NB4 (cell line): ENCODE data around the gene SMYD3.

Experiments used
- MYC ChIP-seq: IDR thresholded peaks from 2 replicates; pipeline ENCODE4 v1.6.1; 2011; ENCODE audit warnings: low read depth, low read length
- POLR2A ChIP-seq: IDR thresholded peaks from 2 replicates; pipeline ENCODE4 v1.6.1; 2011; ENCODE audit warnings: mild to moderate bottlenecking; ENCODE audit not compliant: insufficient read length; ENCODE audit errors: extremely low read depth
- TF ChIP-seq, protein P1 (sequence below): IDR thresholded peaks from one replicate; pipeline ENCODE4 v1.5.1; 2012; ENCODE audit warnings: low read depth, low read length
- TF ChIP-seq, protein P2 (sequence below): IDR thresholded peaks from 2 replicates; pipeline ENCODE4 v1.6.1; 2011; ENCODE audit warnings: low read depth, low read length

- TF ChIP-seq, protein P1, sequence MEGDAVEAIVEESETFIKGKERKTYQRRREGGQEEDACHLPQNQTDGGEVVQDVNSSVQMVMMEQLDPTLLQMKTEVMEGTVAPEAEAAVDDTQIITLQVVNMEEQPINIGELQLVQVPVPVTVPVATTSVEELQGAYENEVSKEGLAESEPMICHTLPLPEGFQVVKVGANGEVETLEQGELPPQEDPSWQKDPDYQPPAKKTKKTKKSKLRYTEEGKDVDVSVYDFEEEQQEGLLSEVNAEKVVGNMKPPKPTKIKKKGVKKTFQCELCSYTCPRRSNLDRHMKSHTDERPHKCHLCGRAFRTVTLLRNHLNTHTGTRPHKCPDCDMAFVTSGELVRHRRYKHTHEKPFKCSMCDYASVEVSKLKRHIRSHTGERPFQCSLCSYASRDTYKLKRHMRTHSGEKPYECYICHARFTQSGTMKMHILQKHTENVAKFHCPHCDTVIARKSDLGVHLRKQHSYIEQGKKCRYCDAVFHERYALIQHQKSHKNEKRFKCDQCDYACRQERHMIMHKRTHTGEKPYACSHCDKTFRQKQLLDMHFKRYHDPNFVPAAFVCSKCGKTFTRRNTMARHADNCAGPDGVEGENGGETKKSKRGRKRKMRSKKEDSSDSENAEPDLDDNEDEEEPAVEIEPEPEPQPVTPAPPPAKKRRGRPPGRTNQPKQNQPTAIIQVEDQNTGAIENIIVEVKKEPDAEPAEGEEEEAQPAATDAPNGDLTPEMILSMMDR = no peak
- no peak for TF ChIP-seq POLR2A
- TF ChIP-seq, protein P2, sequence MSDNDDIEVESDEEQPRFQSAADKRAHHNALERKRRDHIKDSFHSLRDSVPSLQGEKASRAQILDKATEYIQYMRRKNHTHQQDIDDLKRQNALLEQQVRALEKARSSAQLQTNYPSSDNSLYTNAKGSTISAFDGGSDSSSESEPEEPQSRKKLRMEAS = no peak
- no peak for TF ChIP-seq MYC
Measured at GRCh38 chr1:245932302-245932972, 574.6 kb downstream of the SMYD3 start.
